NCI-H446 (cell line): ENCODE measurements around the gene EPAS1.

Experiments used
- DNase-seq, 2 experiments: peaks; one replicate each; lab custom pipeline; 2025; lab: John Stamatoyannopoulos, UW

The EPAS1 gene

DNA sequence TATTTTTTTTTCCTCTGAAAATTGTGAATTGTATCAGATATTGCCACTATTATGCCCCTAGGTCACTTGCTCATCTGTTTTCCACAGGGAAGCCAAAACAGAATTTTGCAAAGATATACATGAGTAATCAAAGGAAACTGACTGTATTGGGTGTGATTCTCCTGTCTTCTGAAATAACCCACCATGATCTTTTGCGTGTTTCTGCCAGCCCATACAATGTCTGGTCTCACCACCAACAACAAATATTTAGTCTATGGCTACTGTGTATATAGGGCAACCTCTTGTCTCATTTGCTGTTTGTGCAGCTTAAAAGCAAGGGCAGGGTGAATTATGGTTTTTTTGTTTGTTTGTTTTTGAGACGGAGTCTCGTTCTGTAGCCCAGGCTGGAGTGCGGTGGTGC lies 26.5 kb downstream of the EPAS1 start:
- no peak for DNase-seq

DNA sequence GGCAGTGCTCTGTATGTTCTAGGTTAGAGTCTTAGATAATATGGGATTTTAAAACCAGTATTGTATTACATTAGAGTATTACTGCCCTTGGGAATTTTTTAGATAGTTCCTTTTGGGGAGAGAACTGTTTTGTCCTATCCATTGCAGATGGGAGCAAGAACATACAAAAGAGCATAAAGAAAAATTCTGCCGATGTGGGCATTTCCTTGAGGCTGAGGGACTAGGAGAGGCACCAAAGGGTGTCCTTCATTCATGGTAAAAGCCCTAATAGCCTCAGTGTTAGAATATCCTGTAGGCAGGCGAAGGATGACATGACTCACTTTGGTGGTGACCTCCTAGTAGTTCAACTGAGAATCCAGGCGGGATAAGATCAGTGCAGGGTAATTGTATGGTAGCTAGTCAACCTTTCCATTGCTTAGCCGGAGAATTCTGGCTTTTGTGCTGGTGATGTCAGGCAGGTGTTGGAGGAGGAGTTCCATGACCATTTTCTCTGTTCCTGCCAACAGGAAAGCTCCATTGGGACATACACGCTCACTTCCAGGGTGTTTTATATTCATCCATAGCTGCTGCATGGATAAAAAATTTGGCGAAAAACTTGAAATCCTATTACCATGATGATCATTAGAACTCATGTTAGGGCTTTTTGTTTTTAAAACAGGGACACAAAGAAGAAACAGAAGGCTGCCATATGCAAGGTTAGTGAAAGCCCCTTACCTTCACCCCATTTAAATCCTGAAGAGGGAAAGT lies 28.1 kb downstream of the EPAS1 start:
- no peak for DNase-seq

DNA sequence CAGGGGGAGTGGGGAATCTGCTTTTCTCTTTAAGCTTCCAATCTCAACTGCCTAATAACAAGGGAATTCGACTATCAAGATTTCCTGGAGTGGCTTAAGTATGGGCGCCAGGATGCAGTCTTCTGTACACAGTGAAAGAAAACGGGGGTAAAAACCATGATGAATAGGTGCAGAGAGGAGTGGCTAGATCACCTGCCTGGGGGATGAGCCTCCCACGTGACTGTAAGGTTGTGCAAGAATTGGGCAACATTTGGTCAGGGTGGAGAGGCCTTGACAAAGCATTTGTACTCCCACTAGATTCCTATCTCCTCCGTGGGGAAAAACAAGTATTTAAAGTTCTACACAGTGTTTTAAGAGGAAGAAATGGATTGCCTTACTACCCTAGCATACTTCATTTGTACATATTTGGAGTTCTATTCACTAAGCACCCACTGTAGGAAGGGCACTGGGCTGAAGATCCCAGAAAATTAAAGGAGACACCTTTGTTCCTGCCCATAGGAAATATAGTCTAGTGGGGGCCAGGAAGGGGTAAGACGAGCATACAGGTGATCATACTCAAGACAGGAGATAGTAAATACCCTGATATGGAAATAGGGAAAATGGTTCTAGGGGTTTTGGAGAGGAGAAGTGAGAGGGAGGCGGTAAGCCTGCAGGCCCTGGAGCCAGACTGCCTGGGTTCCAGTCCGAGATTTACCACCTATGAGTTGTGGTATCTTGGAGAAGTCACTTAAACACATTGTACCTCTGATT lies 29.2 kb downstream of the EPAS1 start:
- DNase-seq, result no peak

DNA sequence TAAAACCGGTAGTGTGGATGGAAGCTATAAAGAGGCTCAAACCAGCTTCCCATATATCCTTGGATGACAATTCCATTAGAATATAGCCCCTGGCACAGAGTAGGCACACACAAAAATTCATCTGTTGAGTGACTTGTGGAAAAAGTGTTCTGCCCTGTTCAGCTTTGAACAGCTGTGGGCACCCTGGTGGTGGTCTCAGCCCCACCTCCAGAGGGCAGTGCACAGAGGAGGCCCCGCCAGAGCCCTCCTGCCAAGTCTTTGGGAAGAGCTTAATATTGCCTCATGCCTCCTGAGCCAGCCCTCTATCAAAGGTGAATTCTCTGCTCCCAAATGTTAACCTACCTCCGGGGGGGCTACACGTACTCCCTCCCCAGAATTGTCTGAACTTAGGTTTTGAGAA lies 30.4 kb downstream of the EPAS1 start:
- DNase-seq, result no peak

DNA sequence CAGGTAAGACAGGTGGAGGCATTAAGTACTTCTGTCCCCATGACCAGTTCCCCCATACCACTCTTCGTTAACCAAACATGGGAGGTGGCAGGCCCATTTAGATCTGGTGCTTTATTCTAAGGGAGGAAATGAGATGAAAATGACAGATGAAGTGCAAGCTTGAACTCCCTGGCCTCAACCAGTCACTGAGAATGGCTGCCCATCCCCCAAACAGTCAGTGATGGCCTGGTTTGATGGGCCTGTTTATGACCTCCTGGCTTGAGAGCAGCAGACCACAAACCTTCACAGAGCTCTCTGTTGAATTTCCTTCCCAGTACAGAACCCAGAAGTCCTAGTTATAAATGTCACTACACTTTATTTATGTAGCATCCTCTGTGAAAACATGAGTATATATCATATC lies 31.1 kb downstream of the EPAS1 start:
- DNase-seq, result no peak

DNA sequence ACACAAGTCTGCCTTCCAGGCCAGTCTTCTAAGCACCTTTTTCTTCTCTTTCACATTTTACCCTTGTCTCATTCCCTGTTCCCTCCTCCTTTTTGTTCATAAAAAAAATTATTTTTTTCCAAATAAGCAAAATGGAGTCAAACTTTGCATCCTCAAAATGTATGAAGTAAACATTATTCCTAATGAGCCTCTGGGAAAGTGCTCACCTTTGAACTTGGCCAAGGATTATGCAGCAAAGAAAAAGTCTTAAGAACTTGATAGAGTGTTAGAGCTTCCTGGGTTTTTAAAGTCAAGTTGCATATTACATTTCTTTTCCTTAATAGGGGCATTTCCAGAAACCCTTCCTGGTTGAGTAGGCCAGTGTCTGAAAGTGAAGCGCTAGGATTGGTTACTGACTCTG lies 31.6 kb downstream of the EPAS1 start:
- no peak for DNase-seq

DNA sequence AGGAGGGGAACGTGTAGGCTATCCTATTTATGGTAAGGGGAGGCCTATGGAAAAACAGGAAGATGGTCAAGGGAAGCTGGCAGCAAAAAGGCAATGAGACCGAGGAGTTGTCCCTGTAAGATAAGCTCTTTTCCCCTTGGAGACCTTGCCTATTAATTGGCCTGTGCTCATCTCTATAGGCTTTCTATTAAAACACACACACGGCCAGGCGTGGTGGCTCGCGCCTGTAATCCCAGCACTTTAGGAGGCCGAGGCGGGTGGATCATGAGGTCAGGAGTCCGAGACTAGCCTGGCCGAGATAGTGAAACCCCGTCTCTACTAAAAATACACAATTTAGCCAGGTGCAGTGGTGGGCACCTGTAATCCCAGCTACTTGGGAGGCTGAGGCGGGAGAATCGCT lies 32.1 kb downstream of the EPAS1 start:
- no peak for DNase-seq

DNA sequence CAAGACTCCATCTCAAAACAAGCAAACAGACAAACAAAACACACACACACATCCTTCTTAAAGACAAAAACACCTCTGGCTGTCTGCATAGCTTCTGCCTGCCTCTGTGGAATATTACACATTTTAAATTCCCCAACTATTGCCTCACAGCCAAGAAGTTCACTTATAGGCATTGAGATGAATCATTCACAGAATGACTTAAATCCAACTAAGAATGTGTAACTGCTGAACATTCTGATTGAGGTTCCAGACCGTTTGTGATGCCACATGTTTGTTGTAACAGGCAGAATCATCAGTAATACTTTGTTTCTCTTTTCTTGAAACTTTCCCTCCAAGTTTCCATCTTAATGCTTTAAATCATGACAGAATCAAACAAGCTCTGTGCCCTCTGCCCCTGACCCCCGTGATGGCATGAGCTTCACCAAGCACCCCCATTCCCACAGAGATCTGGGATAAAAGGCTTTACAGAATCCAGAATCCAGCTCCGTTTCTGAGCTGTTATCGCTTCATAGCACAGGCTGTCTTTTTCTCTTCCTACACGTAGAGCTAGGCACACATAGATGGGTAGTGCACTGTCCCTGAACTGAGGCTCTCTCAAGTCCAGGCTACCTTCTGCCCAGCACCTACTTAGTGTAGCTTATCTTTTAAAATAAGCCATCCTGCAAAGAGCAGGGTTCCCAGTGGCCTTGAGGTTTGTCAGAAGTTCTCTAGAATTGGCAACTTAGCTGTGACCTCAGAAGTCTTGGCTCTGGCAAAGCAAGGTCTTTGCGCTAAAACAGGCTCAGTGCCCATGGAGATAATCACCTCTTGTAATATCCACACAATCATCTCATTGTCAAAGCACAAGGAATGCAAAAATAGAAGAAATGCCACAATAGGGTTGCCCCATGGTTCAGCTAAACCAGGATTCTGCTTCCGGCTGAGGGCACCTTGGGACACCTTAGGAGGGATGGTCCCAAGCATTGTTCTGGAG lies 32.9 kb downstream of the EPAS1 start:
- no peak for DNase-seq

DNA sequence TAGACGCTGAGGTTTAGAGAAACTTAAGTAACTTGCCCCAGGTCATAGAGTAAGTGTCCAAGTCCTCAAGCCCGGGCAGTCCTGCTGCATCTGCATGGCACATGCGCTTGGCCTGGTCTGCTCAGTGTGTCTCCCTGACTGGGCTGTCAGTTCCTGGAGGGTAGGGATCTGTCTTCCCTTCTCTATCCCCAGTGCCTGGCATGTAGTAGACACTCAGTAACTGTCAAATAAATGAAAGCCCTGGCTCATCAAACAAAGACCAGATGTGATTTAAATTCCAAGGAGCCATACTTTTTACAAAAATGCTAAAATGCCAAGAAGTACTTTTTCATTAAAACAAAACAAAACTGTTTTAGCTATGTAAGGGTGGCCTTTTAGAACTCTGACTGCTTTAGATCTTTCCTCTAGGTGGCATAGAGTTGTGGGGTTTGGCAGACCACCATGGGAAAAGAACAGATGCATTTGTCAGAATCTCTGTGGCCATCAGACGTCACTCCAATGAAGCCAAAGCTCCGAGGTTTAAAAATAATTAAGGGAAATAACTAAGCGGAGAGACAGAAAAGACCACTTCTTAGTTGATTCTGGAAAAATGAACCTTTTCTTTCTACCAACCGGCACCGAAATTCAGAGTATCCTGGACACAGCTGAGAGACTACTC lies 34.0 kb downstream of the EPAS1 start:
- DNase-seq, result no peak

DNA sequence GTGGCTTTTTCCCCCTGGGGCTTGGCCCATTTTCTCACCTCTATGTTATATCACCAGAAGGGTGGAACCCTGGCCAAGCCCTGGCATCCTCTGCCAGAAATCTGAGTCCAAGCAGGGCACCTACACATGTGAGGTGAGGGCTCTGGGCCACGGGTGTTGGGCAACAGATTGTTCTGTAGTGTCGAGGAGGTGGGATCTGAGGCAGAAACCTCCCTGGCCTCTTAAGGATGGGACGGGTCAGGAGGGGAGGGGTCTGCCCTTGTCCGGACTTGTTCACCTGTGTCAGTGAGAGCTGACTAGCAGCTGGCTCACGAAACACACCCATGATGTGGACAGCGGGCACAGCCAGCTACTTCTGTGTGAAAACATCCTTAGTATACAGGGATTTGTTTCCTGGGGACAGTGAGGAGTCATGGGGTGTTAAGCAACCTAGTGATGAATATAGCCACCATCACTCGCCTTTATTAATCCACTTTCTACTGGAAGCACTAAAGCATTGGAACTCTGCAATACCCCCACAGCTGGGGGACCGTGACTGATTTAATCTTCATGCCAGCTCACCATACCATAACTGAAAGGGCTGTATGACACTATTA lies 35.6 kb downstream of the EPAS1 start:
- DNase-seq, result no peak

DNA sequence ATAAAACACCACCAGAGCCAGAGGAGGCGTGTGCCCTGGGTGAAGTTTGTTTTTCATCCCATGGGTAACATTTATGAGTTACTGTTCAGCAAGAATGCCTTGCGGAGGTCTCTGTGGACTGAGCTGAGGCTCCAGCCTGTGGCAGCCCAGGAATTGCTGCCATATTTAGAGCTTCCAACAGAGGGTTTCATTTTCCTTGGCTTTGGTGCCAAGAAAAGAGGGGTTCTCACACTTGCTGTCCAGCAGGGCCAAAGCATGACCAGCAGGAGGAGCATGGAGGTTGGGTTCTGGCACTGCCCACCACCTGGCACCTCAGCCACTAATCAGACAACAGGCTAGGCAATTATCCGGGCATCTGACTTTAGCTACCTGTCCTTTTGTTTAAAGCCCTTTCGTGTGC lies 36.7 kb downstream of the EPAS1 start:
- no peak for DNase-seq

DNA sequence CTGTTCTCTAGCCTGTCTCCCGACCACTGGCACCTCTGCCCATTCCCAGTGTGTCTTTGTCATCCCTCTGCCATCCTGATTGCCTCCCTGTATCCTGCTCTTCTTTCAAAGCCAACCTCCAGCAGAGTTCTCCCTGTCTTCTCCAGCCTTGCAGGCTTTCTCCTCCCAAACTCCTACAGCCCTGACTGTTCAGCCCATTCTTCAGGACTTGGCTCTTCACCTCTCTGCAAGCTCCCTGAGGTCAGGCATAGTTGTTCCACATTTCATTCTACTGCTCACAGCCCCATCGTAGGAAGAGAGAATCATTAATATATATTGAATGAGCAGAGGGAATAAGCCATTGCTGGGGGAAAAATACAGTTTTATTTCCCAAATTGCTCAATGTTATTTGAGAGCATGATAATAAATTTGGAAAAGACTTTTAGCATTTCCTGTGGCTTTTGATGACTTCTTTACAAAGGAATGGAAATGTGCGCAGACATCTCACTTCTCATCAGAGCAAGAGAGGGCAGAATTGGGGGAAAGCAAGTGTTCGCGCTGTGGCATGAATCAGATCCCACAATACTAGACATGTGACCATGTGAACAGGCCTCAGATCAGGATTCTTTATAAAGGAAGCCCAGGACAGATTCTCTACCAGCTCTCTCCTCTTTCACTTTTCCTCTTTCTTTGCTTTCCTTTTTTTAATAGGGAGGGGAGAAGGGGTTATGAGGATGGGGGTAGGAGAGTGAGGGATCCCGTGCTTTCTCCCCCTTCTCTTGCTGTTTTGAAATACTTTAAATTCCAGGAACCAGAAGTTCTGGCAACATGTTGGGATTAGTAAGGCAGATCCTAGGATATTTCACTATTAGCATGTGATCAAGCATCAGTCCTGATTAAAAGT lies 37.4 kb downstream of the EPAS1 start:
- no peak for DNase-seq

DNA sequence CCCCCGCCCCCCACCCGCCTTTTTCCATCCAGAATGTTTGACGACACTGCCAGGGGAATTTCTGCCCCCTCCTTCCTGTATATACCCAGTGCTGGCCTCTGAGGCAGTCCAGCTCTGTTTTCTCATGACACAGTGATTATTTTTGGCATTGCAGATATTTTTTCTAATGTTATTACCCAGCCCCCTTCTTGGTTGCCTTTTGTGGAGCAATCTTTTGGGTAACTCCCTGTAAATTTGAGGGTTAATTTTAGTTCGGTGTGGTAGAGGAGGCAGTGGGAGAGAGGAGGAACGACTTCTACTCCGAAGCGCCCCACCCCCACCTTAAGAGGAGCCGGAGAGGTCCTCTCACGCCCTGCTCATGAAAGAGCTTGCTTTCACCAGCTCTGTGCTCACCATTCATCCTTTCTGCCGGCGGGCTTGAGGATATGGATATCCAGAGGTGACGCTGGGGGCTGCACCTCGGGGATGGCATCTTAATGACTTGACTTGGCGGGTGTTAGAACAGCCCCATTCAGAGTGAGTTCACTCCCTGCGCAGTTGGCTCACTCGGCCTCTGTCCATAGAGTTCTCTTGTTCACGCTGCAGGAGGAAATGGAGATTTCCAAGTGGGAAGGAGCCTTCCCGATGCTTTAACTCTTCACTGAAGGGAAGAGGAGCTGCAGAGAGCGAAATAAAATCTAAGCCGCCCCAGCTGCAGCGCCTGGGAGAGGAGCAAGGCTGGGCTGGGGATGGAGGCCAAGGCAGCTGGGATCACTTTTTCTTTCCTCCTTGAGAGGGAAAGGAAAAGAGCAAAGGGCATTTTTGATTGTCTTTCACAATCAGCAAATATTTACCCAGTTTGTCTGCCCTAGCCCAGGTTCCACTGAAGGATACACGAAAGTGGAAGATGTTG lies 38.4 kb downstream of the EPAS1 start:
- no peak for DNase-seq

DNA sequence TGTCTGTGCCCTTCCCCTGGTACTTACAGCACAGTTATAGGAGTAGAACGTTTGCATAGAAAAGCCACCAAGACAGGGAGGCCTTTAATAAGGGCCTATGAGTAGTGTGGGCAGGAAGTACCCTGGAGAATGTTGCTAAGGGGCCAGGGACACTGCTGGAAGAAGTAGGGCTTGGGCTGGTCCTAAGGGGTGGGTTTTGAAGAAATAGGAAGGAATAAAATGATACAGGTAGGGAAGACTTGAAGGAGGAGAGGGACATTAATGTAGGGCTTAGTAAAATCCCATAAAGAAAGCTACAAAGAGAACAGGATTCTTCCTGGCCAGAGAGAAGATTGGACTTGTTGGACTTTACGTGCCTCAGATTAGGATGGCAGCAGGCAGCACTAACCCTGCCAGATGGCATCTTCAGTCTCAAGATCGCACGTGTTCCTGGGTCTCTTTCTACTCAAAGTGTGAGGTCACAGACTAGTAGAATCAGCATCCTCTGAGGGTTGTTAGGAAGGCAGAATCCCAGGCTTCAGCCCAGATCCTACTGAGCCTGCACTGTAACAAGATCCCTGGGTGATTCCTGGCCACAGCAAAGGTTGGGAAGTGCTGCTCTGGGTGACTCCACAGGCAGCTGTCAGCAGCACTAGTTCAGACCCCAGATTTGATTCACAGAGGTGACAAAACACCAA lies 39.2 kb downstream of the EPAS1 start:
- peak in 1 of 2 experiments; percentile 28 for DNase-seq

DNA sequence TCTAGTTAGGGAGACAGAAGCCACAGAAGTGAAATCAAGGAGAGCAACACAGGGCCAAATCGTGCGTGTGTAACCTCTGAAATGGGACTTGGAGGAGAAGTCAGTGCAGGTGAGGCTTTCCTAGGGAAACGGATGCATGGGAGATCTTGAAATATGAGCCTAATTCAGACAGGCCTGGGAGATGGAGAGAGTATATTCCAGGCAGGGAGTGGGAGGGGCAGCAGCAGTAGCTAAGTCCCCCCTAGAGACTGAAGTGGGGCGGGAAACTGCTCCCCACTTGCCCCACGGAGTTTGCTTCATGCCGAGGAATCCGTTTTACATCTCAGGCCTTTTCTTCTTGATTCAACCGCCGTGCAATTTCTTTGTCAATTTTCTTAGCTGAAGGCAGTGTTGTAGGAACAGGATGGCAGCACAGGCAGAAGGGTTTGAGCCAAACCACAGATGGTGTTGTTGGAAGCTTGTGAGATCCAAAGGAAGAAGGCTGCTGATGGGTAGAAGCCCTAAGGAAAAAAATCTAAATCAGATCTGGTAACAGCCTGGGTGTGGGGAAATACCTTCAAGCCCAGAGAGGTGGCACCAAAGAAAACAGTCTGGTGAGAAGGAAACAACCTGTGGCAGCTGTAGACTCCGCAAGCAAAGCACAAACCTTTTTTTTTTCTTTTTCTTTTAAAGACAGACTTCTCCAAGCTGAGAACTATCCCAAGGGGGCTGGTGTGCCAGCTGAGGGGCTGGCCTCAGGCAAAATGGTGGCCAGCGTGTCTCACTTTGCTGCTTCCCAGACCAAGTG lies 40.2 kb downstream of the EPAS1 start:
- DNase-seq, result peak in 1 of 2 experiments; percentile 13

DNA sequence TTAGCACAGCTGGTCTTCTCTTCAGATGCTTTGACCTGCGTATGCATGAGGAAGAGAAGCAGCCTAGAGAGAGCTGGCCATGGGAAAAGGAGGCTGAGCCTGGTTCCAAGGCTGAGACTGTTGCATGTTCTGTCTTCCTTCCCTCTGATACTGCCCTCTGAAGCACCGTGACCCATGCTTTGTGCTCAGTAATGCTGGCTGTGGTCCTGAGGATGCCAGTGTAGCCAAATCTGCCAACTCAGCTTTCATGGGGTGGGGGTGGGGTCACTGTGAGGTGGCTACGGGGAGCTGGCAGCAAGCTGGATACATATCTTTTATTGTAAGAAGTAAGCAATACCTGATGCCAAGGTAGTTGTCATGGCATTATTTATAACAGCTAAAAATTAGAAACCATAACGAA lies 41.5 kb downstream of the EPAS1 start:
- DNase-seq, result no peak

DNA sequence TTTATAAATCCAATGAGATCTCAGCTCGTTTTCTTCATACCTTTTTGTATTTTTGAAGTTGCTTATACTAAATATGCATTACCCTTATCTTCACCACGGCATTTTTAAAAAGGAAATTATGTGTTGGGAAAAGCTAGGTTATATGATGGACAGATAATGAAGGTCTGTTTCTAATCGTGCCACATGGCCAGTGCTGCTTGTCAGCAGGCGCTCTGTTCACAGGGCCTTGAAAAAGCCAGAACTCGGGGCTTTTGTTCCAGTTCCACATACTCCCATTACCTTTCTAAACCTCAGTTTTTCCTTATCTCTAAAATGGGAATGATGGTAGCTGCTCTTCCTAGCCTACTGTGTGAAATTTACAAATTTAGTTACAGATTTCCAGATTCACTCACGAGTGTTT lies 42.0 kb downstream of the EPAS1 start:
- no peak for DNase-seq
